IMR-90 (cell line): ENCODE measurements around the gene GATAD2A. TPM values are rescaled to one million over a fixed set of nuclear protein-coding genes. Genes with fewer than 3 reads are reported as not detected.

Experiments
- ATAC-seq: fragments of 200-7000 bp; cut with Tn5 transposase; 2 replicates; pipeline ENCODE4 v1.9.1; 2020; ENCODE audit warnings: low read depth, mild to moderate bottlenecking, moderate library complexity
- BruUV-seq: library from RNA; stranded (reverse); fragments of 400-500 nt; replicated peaks from 2 replicates; lab custom pipeline; 2021; lab: Mats Ljungman, UMichigan
- CTCF ChIA-PET: fragments of 300-600 bp; formaldehyde crosslinking; extraction: SDS; loops from one replicate; lab custom pipeline; 2021; ENCODE audit warnings: antibody characterized with exemption; lab: Yijun Ruan, JAX
- POLR2A ChIA-PET: fragments of 300-600 bp; sonication (Branson Sonifier 250); formaldehyde crosslinking; loops from one replicate; lab custom pipeline; 2022; ENCODE audit warnings: antibody characterized with exemption; ENCODE audit not compliant: unreplicated experiment; lab: Charles Lee
- DNase-seq: peaks from one replicate; pipeline ENCODE4 v3.0.0; 2013
- H2AFZ ChIP-seq: replicated peaks from 2 replicates; pipeline ENCODE3; 2013; ENCODE audit warnings: low read length, mild to moderate bottlenecking; ENCODE audit not compliant: poor library complexity
- H2AK5ac ChIP-seq: 2 replicates; pipeline ENCODE4 v1.6.1; 2013; ENCODE audit warnings: low read depth, low read length, inconsistent platforms
- H2AK9ac ChIP-seq: replicated peaks from 2 replicates; pipeline ENCODE3; 2013; ENCODE audit warnings: mild to moderate bottlenecking, low read depth, low read length, moderate library complexity; ENCODE audit not compliant: poor library complexity
- H2BK120ac ChIP-seq: 2 replicates; pipeline ENCODE4 v1.6.1; 2013; ENCODE audit warnings: low read depth, low read length, inconsistent platforms
- H2BK15ac ChIP-seq: 3 replicates; pipeline ENCODE4 v1.6.1; 2013; ENCODE audit warnings: low read depth, low read length, inconsistent platforms
- H2BK20ac ChIP-seq: 2 replicates; pipeline ENCODE4 v1.6.1; 2013; ENCODE audit warnings: low read depth, mild to moderate bottlenecking, inconsistent platforms, low read length, moderate library complexity
- H2BK5ac ChIP-seq: 2 replicates; pipeline ENCODE4 v1.6.1; 2013; ENCODE audit warnings: mild to moderate bottlenecking, low read depth, low read length, inconsistent platforms; ENCODE audit not compliant: poor library complexity, severe bottlenecking
- H3K14ac ChIP-seq: replicated peaks from 2 replicates; pipeline ENCODE4 v1.6.1; 2013; ENCODE audit warnings: low read depth, low read length, inconsistent platforms
- H3K18ac ChIP-seq: 2 replicates; pipeline ENCODE4 v1.6.1; 2013; ENCODE audit warnings: low read depth, low read length, control low read depth
- H3K23ac ChIP-seq: 2 replicates; pipeline ENCODE4 v1.6.1; 2013; ENCODE audit warnings: low read depth, low read length, inconsistent platforms
- H3K27ac ChIP-seq: 2 replicates; pipeline ENCODE4 v1.5.1; 2013; ENCODE audit warnings: mild to moderate bottlenecking, control low read depth, low read length; ENCODE audit not compliant: insufficient read depth
- H3K27me3 ChIP-seq: 2 replicates; pipeline ENCODE4 v1.6.1; 2013; ENCODE audit warnings: low read length; ENCODE audit not compliant: control insufficient read depth, insufficient read depth
- H3K36me3 ChIP-seq: 2 replicates; pipeline ENCODE4 v1.6.1; 2013; ENCODE audit warnings: low read length, mixed read lengths; ENCODE audit not compliant: control insufficient read depth, insufficient read depth
- H3K4ac ChIP-seq: 2 replicates; pipeline ENCODE4 v1.6.1; 2013; ENCODE audit warnings: low read depth, low read length, inconsistent platforms
- H3K4me1 ChIP-seq: 2 replicates; pipeline ENCODE4 v1.6.1; 2013; ENCODE audit warnings: low read length, mixed read lengths; ENCODE audit not compliant: control insufficient read depth, insufficient read depth
- H3K4me2 ChIP-seq: 2 replicates; pipeline ENCODE4 v1.6.1; 2013; ENCODE audit warnings: low read depth, mild to moderate bottlenecking, control low read depth, low read length, moderate library complexity
- H3K4me3 ChIP-seq: 2 replicates; pipeline ENCODE4 v1.5.1; 2013; ENCODE audit warnings: low read depth, mild to moderate bottlenecking, control low read depth, low read length, moderate library complexity; ENCODE audit not compliant: insufficient read depth
- H3K56ac ChIP-seq: 2 replicates; pipeline ENCODE4 v1.6.1; 2013; ENCODE audit warnings: low read length, inconsistent platforms; ENCODE audit not compliant: insufficient read depth; ENCODE audit errors: extremely low read depth
- H3K79me1 ChIP-seq, 2 experiments: 2 replicates each; pipeline ENCODE4 v1.6.1; 2013; ENCODE audit warnings: low read length in 2 of 2, inconsistent platforms in 1 of 2, low read depth in 1 of 2
- H3K9ac ChIP-seq: 2 replicates; pipeline ENCODE4 v1.6.1; 2013; ENCODE audit warnings: low read depth, low read length, control low read depth
- H3K9me1 ChIP-seq: 2 replicates; pipeline ENCODE4 v1.6.1; 2013; ENCODE audit warnings: low read length, inconsistent platforms; ENCODE audit not compliant: insufficient read depth
- H3K9me3 ChIP-seq: 2 replicates; pipeline ENCODE4 v1.6.1; 2013; ENCODE audit warnings: low read length; ENCODE audit not compliant: control insufficient read depth, insufficient read depth
- H4K20me1 ChIP-seq: 2 replicates; pipeline ENCODE4 v1.6.1; 2013; ENCODE audit warnings: low read length, inconsistent platforms; ENCODE audit not compliant: insufficient read depth
- H4K5ac ChIP-seq: 2 replicates; pipeline ENCODE4 v1.6.1; 2013; ENCODE audit warnings: mild to moderate bottlenecking, low read depth, low read length, control low read depth
- H4K8ac ChIP-seq, 2 experiments: 2 replicates each; pipeline ENCODE4 v1.6.1; 2013; ENCODE audit warnings: low read depth in 2 of 2, low read length in 2 of 2, control low read depth in 1 of 2, inconsistent platforms in 1 of 2
- H4K91ac ChIP-seq: 2 replicates; pipeline ENCODE4 v1.6.1; 2013; ENCODE audit warnings: low read depth, low read length, inconsistent platforms; ENCODE audit not compliant: insufficient read depth
- BHLHE40 ChIP-seq: fragments of 150-350 bp; IDR thresholded peaks from 2 replicates; pipeline ENCODE4 v1.6.1; 2016; ENCODE audit warnings: mild to moderate bottlenecking, low read depth, low read length
- CEBPB ChIP-seq: IDR thresholded peaks from 2 replicates; pipeline ENCODE4 v1.6.1; 2012; ENCODE audit warnings: low read depth, low read length, improper control_type of control experiment
- CHD1 ChIP-seq: IDR thresholded peaks from 2 replicates; pipeline ENCODE4 v1.6.1; 2012; ENCODE audit warnings: low read depth, low read length, improper control_type of control experiment
- CTCF ChIP-seq: conservative IDR thresholded peaks from 2 replicates; pipeline ENCODE4 v1.5.1; 2012; ENCODE audit warnings: mild to moderate bottlenecking, low read depth, low read length, improper control_type of control experiment
- ELK1 ChIP-seq: fragments of 150-350 bp; IDR thresholded peaks from 2 replicates; pipeline ENCODE4 v1.6.1; 2016; ENCODE audit warnings: low read depth, mild to moderate bottlenecking, low read length, moderate library complexity, borderline replicate concordance
- FOS ChIP-seq: fragments of 150-350 bp; IDR thresholded peaks from 2 replicates; pipeline ENCODE4 v1.6.1; 2016; ENCODE audit warnings: low read depth, low read length
- MAFK ChIP-seq: IDR thresholded peaks from 2 replicates; pipeline ENCODE4 v1.6.1; 2012; ENCODE audit warnings: low read depth, low read length, improper control_type of control experiment
- MAZ ChIP-seq: IDR thresholded peaks from 2 replicates; pipeline ENCODE4 v1.6.1; 2012; ENCODE audit warnings: low read depth, mild to moderate bottlenecking, low read length, improper control_type of control experiment, moderate library complexity, borderline replicate concordance
- MXI1 ChIP-seq: IDR thresholded peaks from 2 replicates; pipeline ENCODE4 v1.6.1; 2012; ENCODE audit warnings: low read depth, mild to moderate bottlenecking, low read length, moderate library complexity, borderline replicate concordance
- NFE2L2 ChIP-seq: fragments of 150-350 bp; IDR thresholded peaks from 2 replicates; pipeline ENCODE4 v1.6.1; 2016; ENCODE audit warnings: low read depth, mild to moderate bottlenecking, low read length
- POLR2A ChIP-seq: IDR thresholded peaks from 2 replicates; pipeline ENCODE4 v1.6.1; 2012; ENCODE audit warnings: mild to moderate bottlenecking, low read depth, low read length
- RAD21 ChIP-seq: IDR thresholded peaks from 2 replicates; pipeline ENCODE4 v1.6.1; 2012; ENCODE audit warnings: low read length, improper control_type of control experiment
- RCOR1 ChIP-seq: IDR thresholded peaks from 2 replicates; pipeline ENCODE4 v1.6.1; 2012; ENCODE audit warnings: mild to moderate bottlenecking, low read length, improper control_type of control experiment; ENCODE audit not compliant: insufficient replicate concordance
- RFX5 ChIP-seq: IDR thresholded peaks from 2 replicates; pipeline ENCODE4 v1.8.0; 2012; ENCODE audit warnings: low read depth, mild to moderate bottlenecking, low read length, moderate library complexity
- USF2 ChIP-seq: fragments of 150-350 bp; IDR thresholded peaks from 2 replicates; pipeline ENCODE4 v1.6.1; 2017; ENCODE audit warnings: mild to moderate bottlenecking, antibody characterized with exemption, low read length, low read depth
- WGBS, 2 experiments: methylation state at CpG; one replicate each; pipeline versions ENCODE4 v1.1.5 to v1.1.7; 2013; ENCODE audit warnings: missing lambda C conversion rate in 2 of 2; ENCODE audit not compliant: insufficient read length in 1 of 2; ENCODE audit errors: extremely low coverage in 2 of 2; 5-methylcytosine and 5-hydroxymethylcytosine counted together
- dilution Hi-C: fragments of 300-500 bp; cut with HindIII; formaldehyde crosslinking; loops from one replicate; pipeline ENCODE4 v1.14.3; 2018; ENCODE audit warnings: low sequenced_read_pairs; ENCODE audit not compliant: unreplicated experiment
- in situ Hi-C: fragments of 300-500 bp; cut with MboI; formaldehyde crosslinking; loops from 3 replicates; pipeline ENCODE4 v1.14.3; 2019; ENCODE audit warnings: low sequenced_read_pairs, inconsistent platforms, mixed read lengths
- intact Hi-C: fragments of 100-400 bp; cut with micrococcal nuclease; formaldehyde crosslinking; loops from 2 replicates; pipeline ENCODE4 v1.10.0; 2022
- polyA plus RNA-seq, 3 experiments: library from polyadenylated mRNA; depleted of rRNA; stranded (reverse); fragments of >200 nt; gene quantifications; 2 replicates each; pipeline ENCODE4 v1.2.3, GENCODE V29; 2012; ENCODE audit warnings: low replicate concordance in 1 of 3
- total RNA-seq: library from RNA; depleted of rRNA; stranded (reverse); fragments of >200 nt; gene quantifications from 2 replicates; pipeline ENCODE4 v1.2.3, GENCODE V29; 2012

Gene GATAD2A
- total and polyA plus RNA-seq, 2 of the 4 experiments (the other 2 are of a cell fraction): 23.5 to 33.2 TPM

DNA sequence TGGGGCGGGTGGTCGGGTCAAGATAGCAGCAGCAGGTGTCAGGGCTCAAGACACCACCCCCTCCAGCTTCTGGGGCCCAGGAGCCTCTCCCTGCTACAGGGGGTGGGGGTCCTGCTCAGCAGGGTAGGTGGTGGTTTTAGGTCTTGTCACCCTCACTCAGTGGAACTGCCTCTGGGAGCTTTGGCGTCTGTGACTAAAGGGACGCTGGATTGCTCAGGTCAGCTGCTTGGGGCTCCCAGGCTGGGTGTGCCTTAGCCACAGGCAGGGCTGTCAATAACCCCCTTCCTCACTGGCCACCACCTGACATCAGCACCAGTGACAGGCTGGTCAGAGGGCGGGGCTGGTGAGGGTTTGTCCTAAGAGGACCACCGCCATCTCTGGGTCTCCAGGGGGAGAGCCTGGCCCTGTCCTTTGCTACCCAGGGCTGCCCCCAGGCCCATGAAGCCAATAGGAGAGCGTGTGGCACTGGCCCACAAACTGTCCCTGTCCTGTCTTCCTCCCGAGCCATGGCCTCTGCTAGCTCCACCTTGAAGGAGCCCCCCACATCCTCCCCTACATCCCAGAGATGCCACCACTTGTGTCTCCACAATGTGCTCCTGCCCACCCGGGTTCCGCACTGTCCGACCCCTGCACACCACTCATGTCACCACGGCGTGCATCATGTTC lies 48.4 kb upstream of the GATAD2A start:
- Histone ChIP-seq H3K27ac (no peak overlapping the region), H3K56ac (no peak overlapping the region), H2BK5ac (no peak overlapping the region), H2BK20ac (no peak overlapping the region), H2AK9ac (peak overlapping the region; percentile 55), H4K91ac (no peak overlapping the region), H2BK15ac (no peak overlapping the region), H3K27me3 (no peaks in the 10 kb centered on the region), H3K9me1 (no peaks in the 10 kb centered on the region), H3K9ac (no peak overlapping the region), H4K5ac (no peak overlapping the region), H4K8ac (no peak overlapping the region), H2AFZ (no peak overlapping the region), H2AK5ac (no peak overlapping the region), H3K18ac (no peak overlapping the region), H2BK120ac (no peak overlapping the region), H3K14ac (no peak overlapping the region), H3K4me1 (no peaks in the 10 kb centered on the region), H3K9me3 (no peaks in the 10 kb centered on the region), H3K4ac (no peak overlapping the region), H4K20me1 (no peaks in the 10 kb centered on the region), H3K4me3 (no peak overlapping the region), H3K23ac (no peak overlapping the region), H3K79me1 (no peaks in the 10 kb centered on the region), H3K36me3 (peaks cover 57% of the 10 kb centered on the region), H3K4me2 (no peak overlapping the region)
- BruUV-seq: TSS peak; percentile 53
- POLR2A ChIA-PET: no interaction called here
- CTCF ChIA-PET: no interaction called here
- DNase-seq (no peak), ATAC-seq (no peak)
- intact Hi-C loops (no loop called here), in situ Hi-C loops (no loop called here), dilution Hi-C loops (no loop called here)
- TF ChIP-seq CEBPB (no peak), FOS (no peak), RAD21 (no peak), MXI1 (no peak), BHLHE40 (no peak), CHD1 (no peak), RCOR1 (no peak), POLR2A (no peak), ELK1 (no peak), MAFK (no peak), USF2 (no peak), RFX5 (no peak), MAZ (no peak), CTCF (no peak), NFE2L2 (no peak)
- no CpG with 5 or more reads among the region's 13 CpGs for WGBS, 2 experiments
